Measurements from ENCODE around the gene TMEM236.

Gene TMEM236

GRCh38 chr10:17790651-17791050 lies 38.6 kb downstream of the TMEM236 start:
- no peak for DNase-seq

- DNase-seq = peak in 1 of 2 experiments; percentile 6
These were observed 41.0 kb downstream of the TMEM236 start for GRCh38 chr10:17792991-17793390.

GRCh38 chr10:17793823-17794644 lies 42.0 kb downstream of the TMEM236 start:
- no peak for DNase-seq

GRCh38 chr10:17795083-17795482 lies 43.1 kb downstream of the TMEM236 start:
- no peak for DNase-seq

GRCh38 chr10:17795813-17796594 lies 44.0 kb downstream of the TMEM236 start:
- no peak for DNase-seq

GRCh38 chr10:17801507-17801906 lies 49.5 kb downstream of the TMEM236 start:
- DNase-seq = no peak

GRCh38 chr10:17802350-17802749 lies 50.3 kb downstream of the TMEM236 start:
- DNase-seq = no peak

GRCh38 chr10:17802976-17803375 lies 51.0 kb downstream of the TMEM236 start:
- DNase-seq = no peak

- no peak for DNase-seq
These were observed 53.3 kb downstream of the TMEM236 start for GRCh38 chr10:17805330-17805729.

- peak; percentile 18 to 26 for DNase-seq
These were observed 54.0 kb downstream of the TMEM236 start for GRCh38 chr10:17805921-17806577.

- no peak for DNase-seq
These were observed 57.2 kb downstream of the TMEM236 start, which contains the start of gene MRC1 for GRCh38 chr10:17808971-17809841. TSS of gene MRC1 (plus strand) at chr10:17809348. CDS start at chr10:17809466, 118 bp downstream.

GRCh38 chr10:17811146-17811865 lies 59.3 kb downstream of the TMEM236 start:
- no peak for DNase-seq

GRCh38 chr10:17814973-17815372 lies 63.0 kb downstream of the TMEM236 start:
- DNase-seq = no peak

GRCh38 chr10:17816199-17816598 lies 64.2 kb downstream of the TMEM236 start:
- no peak for DNase-seq

GRCh38 chr10:17817316-17817715 lies 65.3 kb downstream of the TMEM236 start:
- DNase-seq = no peak

- no peak for DNase-seq
These were observed 65.8 kb downstream of the TMEM236 start for GRCh38 chr10:17817790-17818189.

GRCh38 chr10:17819836-17820235 lies 67.8 kb downstream of the TMEM236 start:
- DNase-seq = no peak

GRCh38 chr10:17820943-17821342 lies 68.9 kb downstream of the TMEM236 start:
- DNase-seq = no peak

- no peak for DNase-seq
These were observed 69.9 kb downstream of the TMEM236 start for GRCh38 chr10:17821893-17822292.

GRCh38 chr10:17831341-17831740 lies 79.3 kb downstream of the TMEM236 start:
- DNase-seq = peak; percentile 63 to 80

- DNase-seq = no peak
These were observed 79.9 kb downstream of the TMEM236 start for GRCh38 chr10:17831896-17832295.

GRCh38 chr10:17833656-17834055 lies 81.7 kb downstream of the TMEM236 start:
- no peak for DNase-seq

All from AML-193 (cell line).